Keratinocyte (primary cell): Measurements from ENCODE around the gene GMPS. TPM values are rescaled to one million over a fixed set of nuclear protein-coding genes. Genes with fewer than 3 reads are reported as not detected.

Experiments
- DNase-seq: peaks from one replicate; pipeline ENCODE4 v3.0.0-alpha.2; 2011; ENCODE audit warnings: low read depth, missing footprints, low spot score
- FAIRE-seq: peaks from 2 replicates; lab custom pipeline; 2011; peaks lifted over from hg19 to GRCh38; lab: Jason Lieb, UNC
- H2AFZ ChIP-seq: 2 replicates; pipeline ENCODE4 v1.6.0; 2012; ENCODE audit warnings: low read length, control low read depth, inconsistent platforms; ENCODE audit not compliant: control insufficient read depth
- H3K27ac ChIP-seq: 2 replicates; pipeline ENCODE4 v1.5.1; 2011; ENCODE audit warnings: low read length; ENCODE audit not compliant: control insufficient read depth, insufficient read depth
- H3K27me3 ChIP-seq: 3 replicates; pipeline ENCODE4 v1.6.0; 2011; ENCODE audit warnings: low read length; ENCODE audit not compliant: control insufficient read depth, insufficient read depth; ENCODE audit errors: extremely low read depth
- H3K36me3 ChIP-seq, 2 experiments: 2 replicates in 1 of 2; 3 replicates in 1 of 2; pipeline ENCODE4 v1.5.1; 2011; ENCODE audit warnings: low read length in 2 of 2, mild to moderate bottlenecking in 1 of 2; ENCODE audit not compliant: control insufficient read depth in 2 of 2, insufficient read depth in 2 of 2; ENCODE audit errors: extremely low read depth in 1 of 2
- H3K4me1 ChIP-seq: 3 replicates; pipeline ENCODE4 v1.5.1; 2011; ENCODE audit warnings: low read length; ENCODE audit not compliant: control insufficient read depth, insufficient read depth; ENCODE audit errors: extremely low read depth
- H3K4me2 ChIP-seq: 3 replicates; pipeline ENCODE4 v1.6.0; 2011; ENCODE audit warnings: low read depth, low read length; ENCODE audit not compliant: control insufficient read depth, insufficient read depth; ENCODE audit errors: extremely low read depth
- H3K4me3 ChIP-seq, 3 experiments: fragments of 200-600 bp in 1 of 3; sonication (generic) in 1 of 3; 2 replicates in 2 of 3; 3 replicates in 1 of 3; pipeline ENCODE4 v1.5.1; 2011 to 2016; ENCODE audit warnings: low read length in 3 of 3, mild to moderate bottlenecking in 3 of 3, control low read depth in 2 of 3, inconsistent platforms in 1 of 3, low read depth in 1 of 3, mixed read lengths in 1 of 3, mixed run types in 1 of 3, moderate library complexity in 1 of 3; ENCODE audit not compliant: control insufficient read depth in 2 of 3, insufficient read depth in 2 of 3; ENCODE audit errors: extremely low read depth in 1 of 3
- H3K79me2 ChIP-seq: 2 replicates; pipeline ENCODE4 v1.6.0; 2012; ENCODE audit warnings: low read length; ENCODE audit not compliant: control insufficient read depth, insufficient read depth
- H3K9ac ChIP-seq: 3 replicates; pipeline ENCODE4 v1.6.0; 2011; ENCODE audit warnings: low read length; ENCODE audit not compliant: control insufficient read depth, insufficient read depth; ENCODE audit errors: extremely low read depth
- H3K9me1 ChIP-seq: 3 replicates; pipeline ENCODE4 v1.6.0; 2011; ENCODE audit warnings: low read length; ENCODE audit not compliant: control insufficient read depth, insufficient read depth; ENCODE audit errors: extremely low read depth
- H3K9me3 ChIP-seq: 2 replicates; pipeline ENCODE4 v1.5.1; 2012; ENCODE audit warnings: low read depth, low read length; ENCODE audit not compliant: control insufficient read depth
- H4K20me1 ChIP-seq: 3 replicates; pipeline ENCODE4 v1.6.0; 2011; ENCODE audit warnings: low read length; ENCODE audit not compliant: control insufficient read depth, insufficient read depth; ENCODE audit errors: extremely low read depth
- CTCF ChIP-seq, 3 experiments: IDR thresholded peaks in 1 of 3; conservative IDR thresholded peaks in 1 of 3; optimal IDR thresholded peaks in 1 of 3; 2 replicates in 2 of 3; 3 replicates in 1 of 3; pipeline versions ENCODE3 to v1.5.1; 2011; ENCODE audit warnings: low read length in 3 of 3, mild to moderate bottlenecking in 3 of 3, moderate library complexity in 2 of 3, control low read depth in 1 of 3, inconsistent platforms in 1 of 3; ENCODE audit not compliant: insufficient read depth in 2 of 3; ENCODE audit errors: extremely low read depth in 1 of 3
- EZH2 ChIP-seq: IDR thresholded peaks from one replicate; pipeline ENCODE4 v1.6.1; 2012; ENCODE audit warnings: inconsistent platforms, mild to moderate bottlenecking, low read length, moderate library complexity
- dilution Hi-C: fragments of 300-500 bp; cut with MboI; formaldehyde crosslinking; loops from one replicate; pipeline ENCODE4 v1.7.0; 2020; ENCODE audit warnings: low sequenced_read_pairs; ENCODE audit not compliant: extremely low pct_ligation_motif_present
- polyA plus RNA-seq, 5 experiments: library from polyadenylated mRNA; depleted of rRNA in 3 of 5; stranded (reverse) in 3 of 5; stranded (forward) in 1 of 5; unstranded in 1 of 5; fragments of >200 nt; gene quantifications; 1 replicate in 1 of 5; 2 replicates in 3 of 5; 3 replicates in 1 of 5; pipeline versions ENCODE4 v1.2.1 to v1.2.3, GENCODE V29; 2011 to 2012; ENCODE audit warnings: missing spikeins in 2 of 5, low read depth in 1 of 5, low replicate concordance in 1 of 5

Gene GMPS
- polyA plus RNA-seq, 1 donor (not counting 4 experiments of a cell fraction or from before 2014, with no cell fraction given) = 51.8 TPM

GRCh38 chr3:155981669-155982068, 111.2 kb downstream of the GMPS start:
- dilution Hi-C loops = no loop called here
- no peaks in the 10 kb centered on the region for H3K36me3 ChIP-seq
- no peak overlapping the region for H3K4me2 ChIP-seq
- no peak overlapping the region for H3K4me3 ChIP-seq
- no peaks in the 10 kb centered on the region for H4K20me1 ChIP-seq
- DNase-seq = no peak
- no peaks in the 10 kb centered on the region for H3K79me2 ChIP-seq
- no peak overlapping the region for H3K9ac ChIP-seq
- no peaks in the 10 kb centered on the region for H3K4me1 ChIP-seq
- H3K9me1 ChIP-seq = no peaks in the 10 kb centered on the region
- TF ChIP-seq EZH2 = no peak
- TF ChIP-seq CTCF (optimal IDR thresholded peaks at IDR 0.05 in 1 of 3, IDR thresholded peaks at IDR 0.05 in 1 of 3, conservative IDR thresholded peaks at IDR 0.05 in 1 of 3; ENCODE audit: extremely low read depth in 1 of 3, insufficient read depth in 2 of 3, low read length in 3 of 3) = no peak
- H3K27ac ChIP-seq = no peak overlapping the region
- no peak overlapping the region for H2AFZ ChIP-seq
- no peaks in the 10 kb centered on the region for H3K9me3 ChIP-seq
- no peak for FAIRE-seq
- H3K27me3 ChIP-seq = no peaks in the 10 kb centered on the region

- no peaks in the 10 kb centered on the region for H3K9me3 ChIP-seq
- no peak overlapping the region for H3K4me3 ChIP-seq
- no peaks in the 10 kb centered on the region for H3K36me3 ChIP-seq
- no peak overlapping the region for H3K4me2 ChIP-seq
- TF ChIP-seq CTCF (optimal IDR thresholded peaks at IDR 0.05 in 1 of 3, IDR thresholded peaks at IDR 0.05 in 1 of 3, conservative IDR thresholded peaks at IDR 0.05 in 1 of 3; ENCODE audit: extremely low read depth in 1 of 3, insufficient read depth in 2 of 3, low read length in 3 of 3) (peak in 1 of 3 experiments; percentile 8), EZH2 (no peak)
- no peaks in the 10 kb centered on the region for H3K27me3 ChIP-seq
- no peaks in the 10 kb centered on the region for H3K4me1 ChIP-seq
- H2AFZ ChIP-seq = no peak overlapping the region
- no peak overlapping the region for H3K9ac ChIP-seq
- no peak for DNase-seq
- no peaks in the 10 kb centered on the region for H4K20me1 ChIP-seq
- H3K79me2 ChIP-seq = no peaks in the 10 kb centered on the region
- H3K9me1 ChIP-seq = no peaks in the 10 kb centered on the region
- dilution Hi-C loops = no loop called here
- FAIRE-seq = no peak
- H3K27ac ChIP-seq = no peak overlapping the region
Measured at GRCh38 chr3:155983834-155984474, 113.5 kb downstream of the GMPS start.
